ENCODE measurements around the gene ISX. TPM values are rescaled to one million over a fixed set of nuclear protein-coding genes. Genes with fewer than 3 reads are reported as not detected.

Gene ISX
- total and polyA plus RNA-seq, 8 donors: 0.55 to 53.0 TPM; not detected in 6

DNA sequence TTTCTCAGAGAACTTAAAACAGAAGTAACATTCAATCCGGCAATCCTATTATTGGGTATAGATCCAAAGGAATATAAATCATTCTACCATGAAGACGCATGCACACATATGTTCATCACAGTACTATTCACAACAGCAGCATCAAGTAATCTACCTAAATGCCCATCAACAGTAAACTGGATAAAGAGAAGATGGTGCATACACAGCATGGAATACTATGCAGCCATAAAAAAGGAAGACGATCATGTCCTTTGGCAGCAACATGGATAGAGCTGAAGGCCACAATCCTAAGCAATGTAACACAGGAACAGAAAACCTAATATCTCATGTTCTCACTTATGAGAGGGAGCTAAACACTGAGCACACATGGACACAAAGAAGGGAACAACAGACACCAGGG lies 6.3 kb upstream of the ISX start:
- no peak overlapping the region for H3K27ac ChIP-seq
- no peak for TF ChIP-seq POLR2AphosphoS5 (IDR thresholded peaks at IDR 0.05)
- TF ChIP-seq EP300 (IDR thresholded peaks at IDR 0.05): no peak
- no peak for TF ChIP-seq CTCF (IDR thresholded peaks at IDR 0.05)
- no peak for DNase-seq
- intact Hi-C loops (cut with DNase I; ENCODE audit: low total_unique reads): no loop called here
- no peak overlapping the region for H3K4me3 ChIP-seq
- H3K4me1 ChIP-seq: no peaks in the 10 kb centered on the region
- peaks cover 0 to 7% (median 0%) of the 10 kb centered on the region in 3 donors for H3K27me3 ChIP-seq
- H3K9me3 ChIP-seq: peaks cover 0 to 24% (median 7%) of the 10 kb centered on the region in 4 donors
- no peaks in the 10 kb centered on the region for H3K36me3 ChIP-seq
- 80 to 97% (median 94%) methylated on average over 3 of the region's 3 CpGs for WGBS, 5 donors

DNA sequence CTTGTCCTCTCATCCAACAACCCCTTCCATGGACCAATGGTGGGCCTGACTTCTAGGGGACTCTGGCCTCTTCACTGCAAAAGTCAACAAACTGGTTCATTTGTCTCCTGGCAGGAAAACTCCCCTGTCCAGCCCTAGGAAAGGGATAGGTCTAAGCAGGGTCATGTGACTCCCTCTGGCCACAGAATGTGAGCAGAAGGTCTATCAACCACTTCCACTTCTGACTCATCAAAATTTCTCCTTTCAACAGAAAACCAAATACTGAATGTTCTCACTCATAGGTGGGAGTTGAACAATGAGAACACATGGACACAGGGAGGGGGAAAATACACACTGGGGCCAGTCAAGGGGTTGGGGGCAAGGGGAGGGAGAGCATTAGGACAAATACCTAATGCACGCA lies 1.3 kb upstream of the ISX start:
- Histone ChIP-seq H3K4me1 (no peaks in the 10 kb centered on the region), H3K4me3 (no peak overlapping the region), H3K36me3 (no peaks in the 10 kb centered on the region), H3K27me3 (no peaks in the 10 kb centered on the region), H3K9me3 (peaks cover 0 to 2% (median 0%) of the 10 kb centered on the region in 4 donors), H3K27ac (no peak overlapping the region)
- 49 to 81% (median 65%) methylated on average over 1 of the region's 1 CpG for WGBS, 5 donors
- peak in 1 of 2 donors; percentile 38 for DNase-seq
- TF ChIP-seq POLR2A (IDR thresholded peaks at IDR 0.05): no peak
- no peak for TF ChIP-seq POLR2AphosphoS5 (IDR thresholded peaks at IDR 0.05)
- no peak for TF ChIP-seq EP300 (IDR thresholded peaks at IDR 0.05)
- no peak for TF ChIP-seq CTCF (IDR thresholded peaks at IDR 0.05)
- intact Hi-C loops (cut with DNase I; ENCODE audit: low total_unique reads): no loop called here

DNA sequence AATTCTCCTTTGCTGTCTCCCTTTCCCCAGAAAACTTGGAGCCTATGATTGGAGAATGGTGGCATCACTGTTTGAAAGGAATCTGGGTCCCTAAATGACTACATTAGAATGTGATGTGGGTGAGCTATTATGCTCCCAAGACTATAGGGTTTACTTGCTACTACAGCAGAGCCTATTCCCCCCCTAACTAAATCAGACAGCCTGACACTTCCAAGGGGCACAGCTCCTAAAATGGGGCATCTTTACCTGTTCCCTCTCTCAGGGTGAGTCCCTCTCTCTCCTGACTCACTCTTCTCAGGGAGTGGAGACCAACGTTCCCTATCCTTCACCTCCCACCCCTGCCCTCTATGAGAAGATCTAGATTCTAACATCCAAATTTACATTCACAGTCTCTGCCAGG lies 775 bp upstream of the ISX start:
- Histone ChIP-seq H3K4me1 (no peaks in the 10 kb centered on the region), H3K27me3 (no peaks in the 10 kb centered on the region), H3K27ac (no peak overlapping the region), H3K4me3 (no peak overlapping the region), H3K36me3 (no peaks in the 10 kb centered on the region), H3K9me3 (no peaks in the 10 kb centered on the region)
- WGBS, 5 donors: 0 to 46% (median 25%) methylated on average over 1 of the region's 1 CpG; no CpG with 5 or more reads in 1 of the 5 donors
- intact Hi-C loops (cut with DNase I; ENCODE audit: low total_unique reads): no loop called here
- TF ChIP-seq POLR2AphosphoS5 (IDR thresholded peaks at IDR 0.05) (no peak), EP300 (IDR thresholded peaks at IDR 0.05) (no peak), POLR2A (IDR thresholded peaks at IDR 0.05) (no peak), CTCF (IDR thresholded peaks at IDR 0.05) (no peak)
- DNase-seq: no peak

- intact Hi-C loops (cut with DNase I; ENCODE audit: low total_unique reads): no loop called here
- Histone ChIP-seq H3K36me3 (no peaks in the 10 kb centered on the region), H3K4me1 (no peaks in the 10 kb centered on the region), H3K27me3 (no peaks in the 10 kb centered on the region), H3K9me3 (no peaks in the 10 kb centered on the region), H3K27ac (no peak overlapping the region), H3K4me3 (no peak overlapping the region)
- no peak for DNase-seq
- WGBS, 5 donors: 78 to 86% (median 84%) methylated on average over 7 of the region's 7 CpGs
- TF ChIP-seq POLR2A (IDR thresholded peaks at IDR 0.05) (no peak), POLR2AphosphoS5 (IDR thresholded peaks at IDR 0.05) (no peak), CTCF (IDR thresholded peaks at IDR 0.05) (no peak), EP300 (IDR thresholded peaks at IDR 0.05) (no peak)
Measured at GRCh38 chr22:35066768-35067167, 810 bp downstream of the ISX start.

Data from stomach (tissue), 9 donors.